Esophagus muscularis mucosa (tissue), 4 donors: ENCODE measurements around the gene PBRM1.

Source experiments
- CTCF ChIP-seq, 3 experiments: fragments of 200-600 bp in 2 of 3; fragments of 450-650 bp in 1 of 3; sonication (generic) in 2 of 3; IDR thresholded peaks; one replicate each; pipeline ENCODE4 v1.5.1; 2017 to 2019; ENCODE audit warnings: antibody characterized with exemption in 3 of 3, mild to moderate bottlenecking in 2 of 3, moderate library complexity in 1 of 3
- EP300 ChIP-seq: sonication (generic); formaldehyde crosslinking; IDR thresholded peaks from one replicate; pipeline ENCODE4 v1.6.1; 2017; ENCODE audit warnings: antibody characterized with exemption
- POLR2A ChIP-seq: fragments of 450-650 bp; IDR thresholded peaks from one replicate; pipeline ENCODE4 v1.6.1; 2017; ENCODE audit warnings: antibody characterized with exemption, moderate library complexity, mild to moderate bottlenecking, low read depth

DNA sequence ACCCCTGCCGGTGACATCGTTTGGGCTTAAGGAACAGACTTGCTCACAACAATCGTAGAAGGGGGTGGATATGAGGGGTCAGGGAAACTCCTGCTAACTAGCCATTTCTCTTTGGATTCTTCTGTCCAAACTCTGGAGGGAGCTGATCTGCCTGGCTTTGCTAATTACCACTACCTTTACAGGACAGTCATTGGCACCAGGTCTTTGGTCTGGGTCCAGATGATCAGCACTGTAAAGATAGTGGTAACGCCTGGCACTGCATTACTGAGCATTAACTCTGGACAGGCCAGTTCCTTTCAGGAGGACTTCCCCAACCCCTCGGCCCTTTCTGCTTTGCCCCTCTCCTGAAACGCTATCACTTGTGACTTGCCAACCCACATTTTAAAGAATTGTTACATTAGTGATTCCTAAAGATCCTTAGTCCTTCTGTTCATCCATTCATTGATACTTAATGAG, 148.5 kb downstream of the PBRM1 start:
- TF ChIP-seq CTCF (IDR thresholded peaks at IDR 0.05) = no peak
- no peak for TF ChIP-seq POLR2A
- no peak for TF ChIP-seq EP300
